ENCODE data around the gene LNX2. TPM values are rescaled to one million over a fixed set of nuclear protein-coding genes. Genes with fewer than 3 reads are reported as not detected.
A peak's percentile ranks its signal among the peaks of the same experiment; 100 is the strongest.

The LNX2 gene
- total RNA-seq, 1 donor from 2014 or later: 29.7 TPM

- no peaks in the 10 kb centered on the region for H3K27me3 ChIP-seq (ENCODE audit: low read depth)
- no peak for TF ChIP-seq CTCF (IDR thresholded peaks at IDR 0.05)
- intact Hi-C loops (cut with DNase I): no loop called here
- H3K27ac ChIP-seq: no peak overlapping the region
- H3K4me1 ChIP-seq: peaks cover 23% of the 10 kb centered on the region
- H3K36me3 ChIP-seq: no peaks in the 10 kb centered on the region
- no peak for DNase-seq
- no peak for ATAC-seq
- H3K4me3 ChIP-seq: no peak overlapping the region
- no peaks in the 10 kb centered on the region for H3K9me3 ChIP-seq
Observed at GRCh38 chr13:27637289-27637626, 16.9 kb upstream of the LNX2 start.

- no peaks in the 10 kb centered on the region for H3K36me3 ChIP-seq
- TF ChIP-seq CTCF (IDR thresholded peaks at IDR 0.05): no peak
- intact Hi-C loops (cut with DNase I): no loop called here
- H3K9me3 ChIP-seq: no peaks in the 10 kb centered on the region
- ATAC-seq: no peak
- no peak overlapping the region for H3K27ac ChIP-seq
- no peak overlapping the region for H3K4me3 ChIP-seq
- no peaks in the 10 kb centered on the region for H3K27me3 ChIP-seq (ENCODE audit: low read depth)
- peaks cover 23% of the 10 kb centered on the region for H3K4me1 ChIP-seq
- no peak for DNase-seq
Observed at GRCh38 chr13:27636589-27637288, 16.4 kb upstream of the LNX2 start.

- no peak overlapping the region for H3K4me3 ChIP-seq
- no peak overlapping the region for H3K27ac ChIP-seq
Observed at GRCh38 chr13:27635266-27635665, 14.9 kb upstream of the LNX2 start.

GRCh38 chr13:27634791-27635190, 14.5 kb upstream of the LNX2 start:
- no peak for DNase-seq
- H3K27ac ChIP-seq: no peak overlapping the region

More at GRCh38 chr13:27635266-27635665, 14.9 kb upstream of the LNX2 start:
- ATAC-seq: peak; percentile 56 to 62
- no peaks in the 10 kb centered on the region for H3K9me3 ChIP-seq
- H3K4me1 ChIP-seq: peaks cover 23% of the 10 kb centered on the region
- no peaks in the 10 kb centered on the region for H3K27me3 ChIP-seq (ENCODE audit: low read depth)
- no peaks in the 10 kb centered on the region for H3K36me3 ChIP-seq
- DNase-seq: no peak
- no peak for TF ChIP-seq CTCF (IDR thresholded peaks at IDR 0.05)
- intact Hi-C loops (cut with DNase I): no loop called here

GRCh38 chr13:27634231-27634630, 13.9 kb upstream of the LNX2 start:
- ATAC-seq (no peak), DNase-seq (no peak)
- intact Hi-C loops (cut with DNase I): no loop called here
- no peak for TF ChIP-seq CTCF (IDR thresholded peaks at IDR 0.05)
- no peaks in the 10 kb centered on the region for H3K27me3 ChIP-seq (ENCODE audit: low read depth)
- H3K27ac ChIP-seq: no peak overlapping the region
- no peaks in the 10 kb centered on the region for H3K9me3 ChIP-seq
- H3K4me3 ChIP-seq: no peak overlapping the region
- no peaks in the 10 kb centered on the region for H3K36me3 ChIP-seq
- peaks cover 12% of the 10 kb centered on the region for H3K4me1 ChIP-seq

More at GRCh38 chr13:27634791-27635190, 14.5 kb upstream of the LNX2 start:
- no peak for ATAC-seq
- Histone ChIP-seq H3K9me3 (no peaks in the 10 kb centered on the region), H3K4me3 (no peak overlapping the region), H3K4me1 (peaks cover 18% of the 10 kb centered on the region), H3K27me3 (ENCODE audit: low read depth) (no peaks in the 10 kb centered on the region), H3K36me3 (no peaks in the 10 kb centered on the region)
- intact Hi-C loops (cut with DNase I): no loop called here
- TF ChIP-seq CTCF (IDR thresholded peaks at IDR 0.05): no peak
